Measurements from ENCODE around the gene PEX13. TPM values are rescaled to one million over a fixed set of nuclear protein-coding genes. Genes with fewer than 3 reads are reported as not detected.

The PEX13 gene
- total RNA-seq, 1 donor from 2014 or later, result 74.9 TPM

GRCh38 chr2:60992985-60993392 is 24.5 kb upstream of the PEX13 start:
- Histone ChIP-seq H3K4me3 (no peak overlapping the region), H3K9ac (no peak overlapping the region), H3K4me1 (no peaks in the 10 kb centered on the region), H3K4me2 (no peak overlapping the region), H3K27me3 (no peaks in the 10 kb centered on the region), H2AFZ (replicated peaks) (no peak overlapping the region), H3K9me3 (ENCODE audit: low read depth) (peaks cover 4% of the 10 kb centered on the region), H3K27ac (no peak overlapping the region), H4K20me1 (ENCODE audit: low read depth) (no peaks in the 10 kb centered on the region), H3K36me3 (no peaks in the 10 kb centered on the region), H3F3A (ENCODE audit: low read depth) (no peaks in the 10 kb centered on the region), H3K79me2 (ENCODE audit: low read depth) (no peaks in the 10 kb centered on the region)
- peaks cover 20% of the 10 kb centered on the region for H3K9me3 Mint-ChIP-seq
- peaks cover 2% of the 10 kb centered on the region for H3K27me3 Mint-ChIP-seq (ENCODE audit: insufficient read depth, low read depth)
- no peak overlapping the region for H3K27ac Mint-ChIP-seq
- no peak overlapping the region for H3K4me3 Mint-ChIP-seq
- TF ChIP-seq EZH2phosphoT487 (IDR thresholded peaks at IDR 0.05) (no peak), CTCF (IDR thresholded peaks at IDR 0.05) (no peak), EZH2 (IDR thresholded peaks at IDR 0.05) (no peak)
- no peak for DNase-seq (ENCODE audit: low spot score)
- H3K4me1 Mint-ChIP-seq, result no peaks in the 10 kb centered on the region
- peaks cover 10% of the 10 kb centered on the region for H3K36me3 Mint-ChIP-seq

- Mint-ChIP-seq H3K4me1 (no peaks in the 10 kb centered on the region), H3K4me3 (no peak overlapping the region), H3K27me3 (ENCODE audit: insufficient read depth, low read depth) (no peaks in the 10 kb centered on the region), H3K36me3 (peaks cover 10% of the 10 kb centered on the region), H3K27ac (no peak overlapping the region), H3K9me3 (peaks cover 20% of the 10 kb centered on the region)
- no peak overlapping the region for H3K4me2 ChIP-seq
- peaks cover 4% of the 10 kb centered on the region for H3K9me3 ChIP-seq (ENCODE audit: low read depth)
- no peaks in the 10 kb centered on the region for H3K36me3 ChIP-seq
- no peak overlapping the region for H3K9ac ChIP-seq
- no peaks in the 10 kb centered on the region for H4K20me1 ChIP-seq (ENCODE audit: low read depth)
- no peak for TF ChIP-seq CTCF (IDR thresholded peaks at IDR 0.05)
- TF ChIP-seq EZH2 (IDR thresholded peaks at IDR 0.05), result no peak
- TF ChIP-seq EZH2phosphoT487 (IDR thresholded peaks at IDR 0.05), result no peak
- H3K79me2 ChIP-seq (ENCODE audit: low read depth), result no peaks in the 10 kb centered on the region
- H2AFZ ChIP-seq (replicated peaks), result no peak overlapping the region
- H3K4me1 ChIP-seq, result no peaks in the 10 kb centered on the region
- H3K27ac ChIP-seq, result no peak overlapping the region
- H3K27me3 ChIP-seq, result no peaks in the 10 kb centered on the region
- DNase-seq (ENCODE audit: low spot score), result no peak
- no peaks in the 10 kb centered on the region for H3F3A ChIP-seq (ENCODE audit: low read depth)
- H3K4me3 ChIP-seq, result no peak overlapping the region
Observed at GRCh38 chr2:60994131-60994530, 23.4 kb upstream of the PEX13 start.

- H3K4me1 Mint-ChIP-seq, result no peaks in the 10 kb centered on the region
- H3K27me3 Mint-ChIP-seq (ENCODE audit: insufficient read depth, low read depth), result peaks cover 2% of the 10 kb centered on the region
- no peak overlapping the region for H3K27ac Mint-ChIP-seq
- no peak overlapping the region for H3K4me3 Mint-ChIP-seq
- no peaks in the 10 kb centered on the region for H3K4me1 ChIP-seq
- no peaks in the 10 kb centered on the region for H3K9me3 ChIP-seq (ENCODE audit: low read depth)
- H3K36me3 ChIP-seq, result no peaks in the 10 kb centered on the region
- H3K79me2 ChIP-seq (ENCODE audit: low read depth), result no peaks in the 10 kb centered on the region
- H3K9ac ChIP-seq, result no peak overlapping the region
- H3K4me2 ChIP-seq, result no peak overlapping the region
- no peaks in the 10 kb centered on the region for H3K27me3 ChIP-seq
- TF ChIP-seq CTCF (IDR thresholded peaks at IDR 0.05), result peak; percentile 83
- no peak for TF ChIP-seq EZH2 (IDR thresholded peaks at IDR 0.05)
- no peaks in the 10 kb centered on the region for H3K9me3 Mint-ChIP-seq
- H4K20me1 ChIP-seq (ENCODE audit: low read depth), result no peaks in the 10 kb centered on the region
- peak; percentile 54 for DNase-seq (ENCODE audit: low spot score)
- no peak overlapping the region for H2AFZ ChIP-seq (replicated peaks)
- H3F3A ChIP-seq (ENCODE audit: low read depth), result no peaks in the 10 kb centered on the region
- no peak overlapping the region for H3K4me3 ChIP-seq
- no peak overlapping the region for H3K27ac ChIP-seq
- H3K36me3 Mint-ChIP-seq, result peaks cover 4% of the 10 kb centered on the region
Observed at GRCh38 chr2:60998628-60999545, 18.6 kb upstream of the PEX13 start.
